Putamen (tissue), 1 donor: ENCODE data around the gene G6PD.

Source experiments
- DNase-seq: peaks from one replicate; pipeline ENCODE4 v3.0.0-alpha.2; 2016; ENCODE audit warnings: low spot score

The G6PD gene

DNA sequence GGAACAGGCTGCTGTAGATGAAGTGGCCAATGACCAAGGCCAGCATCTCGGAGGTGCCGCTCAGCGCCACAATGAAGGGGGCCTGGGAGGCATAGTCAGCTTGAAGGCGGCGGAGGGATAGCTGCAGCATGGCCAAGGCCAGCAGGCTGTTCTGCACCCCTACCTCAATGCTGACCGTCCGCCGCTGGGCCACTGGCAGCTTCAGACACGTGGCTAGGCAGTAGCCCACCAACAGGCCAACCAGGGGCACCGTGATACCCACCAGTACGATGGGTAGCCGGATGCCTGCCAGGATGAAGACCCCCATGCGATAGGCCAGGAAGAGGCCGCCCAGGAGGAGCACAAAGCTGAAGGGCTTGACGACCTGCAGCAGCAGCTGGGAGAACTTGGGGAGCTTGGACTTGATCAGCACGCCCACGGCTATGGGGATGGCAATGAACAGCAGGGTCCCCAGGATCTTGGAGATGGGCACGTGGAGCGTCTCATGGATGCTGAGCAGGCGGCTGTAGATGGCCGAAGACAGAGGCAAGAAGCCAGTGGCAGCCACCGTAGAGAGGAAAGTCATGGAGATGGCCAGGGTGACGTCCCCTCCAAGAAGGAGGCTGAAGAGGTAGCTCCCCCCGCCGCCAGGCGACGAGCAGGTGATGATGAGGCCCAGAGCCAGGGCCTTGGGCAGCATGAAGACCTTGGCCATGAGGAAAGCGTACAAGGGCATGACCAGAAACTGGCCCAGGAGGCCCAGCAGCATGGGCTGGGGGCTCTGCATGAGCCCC, 58.9 kb downstream of the G6PD start:
- no peak for DNase-seq

DNA sequence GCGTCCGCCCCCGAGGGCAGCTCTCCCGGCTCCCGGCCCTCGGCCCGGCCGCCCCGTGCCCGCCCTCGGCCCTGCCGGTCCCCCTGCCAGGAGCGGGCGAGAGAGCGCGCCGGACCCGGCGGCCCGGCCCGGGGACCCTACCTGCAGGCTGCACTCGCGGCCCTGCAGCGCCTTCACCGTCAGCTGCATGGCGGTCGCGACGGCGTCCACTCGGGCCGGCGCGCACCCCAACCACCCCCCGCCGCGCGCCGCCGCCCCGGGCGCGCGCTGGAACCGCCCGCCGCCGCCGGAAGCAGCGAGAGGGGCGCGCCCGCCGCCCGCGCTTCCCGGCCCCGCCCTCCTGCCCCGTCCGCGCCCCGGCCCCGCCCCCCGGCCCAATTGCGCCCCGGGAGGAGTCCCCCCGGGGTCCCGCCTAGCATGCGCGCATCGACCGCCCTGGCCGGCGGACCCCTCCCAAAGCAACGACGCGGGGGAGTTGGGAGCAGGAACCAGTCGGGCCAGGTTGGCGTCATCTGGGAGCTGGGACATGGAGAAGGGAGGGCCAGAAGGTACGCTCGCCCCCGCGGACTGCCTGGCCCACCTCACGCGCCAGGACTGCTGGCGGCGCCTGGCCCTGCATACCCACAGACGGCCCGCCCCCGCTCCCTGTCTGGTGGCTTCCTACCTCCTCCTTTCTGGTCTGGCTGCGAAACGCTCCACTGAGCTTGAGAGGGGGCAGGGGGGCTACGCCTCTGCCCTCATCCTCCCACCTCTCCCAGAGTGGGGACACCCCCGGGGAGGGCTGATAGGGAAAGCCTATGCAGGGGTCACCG, 60.0 kb downstream of the G6PD start, which contains the start of gene UBL4A:
UBL4A (minus strand) TSS at position 220 of the 812 bp plus-strand sequence; CDS start at position 189, 31 bp downstream.
- peak; percentile 44 for DNase-seq

DNA sequence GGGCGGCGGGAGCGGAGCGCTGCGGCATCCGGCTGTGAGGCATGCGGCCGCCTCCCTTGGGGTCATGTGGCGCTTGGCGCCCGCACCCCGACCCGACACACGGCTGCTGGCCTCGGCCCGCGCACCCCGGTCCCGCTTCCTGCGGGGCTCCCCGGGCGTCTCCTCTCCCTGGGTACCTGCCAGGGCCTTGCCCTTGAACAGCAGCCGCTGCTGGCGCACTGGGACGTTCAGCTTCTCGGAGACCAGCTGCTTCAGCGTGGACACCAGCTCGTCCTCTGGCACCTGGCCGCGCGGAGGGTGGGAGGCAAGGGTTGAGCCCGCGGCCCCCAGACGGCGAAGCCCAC, 60.6 kb downstream of the G6PD start:
- DNase-seq, result no peak

DNA sequence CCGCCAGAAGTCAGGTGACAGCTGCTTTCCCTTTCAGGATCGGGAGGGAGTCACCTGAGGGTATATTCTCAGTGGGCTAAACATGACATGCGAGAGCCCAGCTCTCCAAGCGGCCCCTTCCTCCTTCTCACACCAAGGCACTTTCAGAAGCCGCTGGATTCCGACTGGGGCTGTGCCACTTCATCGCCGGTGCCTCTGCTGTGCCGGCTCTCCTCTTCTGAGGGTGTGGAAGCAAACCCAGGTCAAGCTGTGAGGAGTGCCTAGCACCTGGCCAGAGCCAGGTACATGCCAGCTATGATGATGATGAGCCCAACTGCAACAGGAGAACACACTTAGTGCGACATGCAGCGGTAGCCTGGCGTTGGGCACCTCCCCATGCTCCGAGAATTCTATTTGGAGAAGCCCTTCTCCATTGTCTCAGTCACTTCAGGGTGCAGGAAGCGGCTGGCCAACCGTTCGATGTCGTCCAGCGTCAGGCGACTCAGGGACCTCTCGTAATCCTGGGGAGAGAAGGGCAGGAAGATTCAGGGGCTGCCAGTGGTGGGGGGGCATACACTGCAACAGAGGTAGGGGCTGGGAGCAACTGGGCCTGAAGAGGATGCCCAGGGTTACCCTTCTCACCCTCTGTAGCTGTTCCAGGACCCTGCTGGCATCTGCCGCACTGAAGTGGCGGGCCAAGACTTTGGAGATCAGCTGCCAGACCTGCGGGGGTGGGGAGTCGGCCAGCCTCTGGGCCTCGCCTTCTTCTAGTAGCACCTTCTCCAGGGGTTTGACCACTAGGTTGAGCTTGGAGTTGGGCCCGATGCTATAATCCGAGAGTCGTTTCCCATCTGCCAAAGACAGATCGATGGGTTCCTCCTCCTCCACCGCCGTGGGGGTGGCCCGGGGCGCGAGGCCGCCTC, 61.2 kb downstream of the G6PD start:
- DNase-seq, result no peak

DNA sequence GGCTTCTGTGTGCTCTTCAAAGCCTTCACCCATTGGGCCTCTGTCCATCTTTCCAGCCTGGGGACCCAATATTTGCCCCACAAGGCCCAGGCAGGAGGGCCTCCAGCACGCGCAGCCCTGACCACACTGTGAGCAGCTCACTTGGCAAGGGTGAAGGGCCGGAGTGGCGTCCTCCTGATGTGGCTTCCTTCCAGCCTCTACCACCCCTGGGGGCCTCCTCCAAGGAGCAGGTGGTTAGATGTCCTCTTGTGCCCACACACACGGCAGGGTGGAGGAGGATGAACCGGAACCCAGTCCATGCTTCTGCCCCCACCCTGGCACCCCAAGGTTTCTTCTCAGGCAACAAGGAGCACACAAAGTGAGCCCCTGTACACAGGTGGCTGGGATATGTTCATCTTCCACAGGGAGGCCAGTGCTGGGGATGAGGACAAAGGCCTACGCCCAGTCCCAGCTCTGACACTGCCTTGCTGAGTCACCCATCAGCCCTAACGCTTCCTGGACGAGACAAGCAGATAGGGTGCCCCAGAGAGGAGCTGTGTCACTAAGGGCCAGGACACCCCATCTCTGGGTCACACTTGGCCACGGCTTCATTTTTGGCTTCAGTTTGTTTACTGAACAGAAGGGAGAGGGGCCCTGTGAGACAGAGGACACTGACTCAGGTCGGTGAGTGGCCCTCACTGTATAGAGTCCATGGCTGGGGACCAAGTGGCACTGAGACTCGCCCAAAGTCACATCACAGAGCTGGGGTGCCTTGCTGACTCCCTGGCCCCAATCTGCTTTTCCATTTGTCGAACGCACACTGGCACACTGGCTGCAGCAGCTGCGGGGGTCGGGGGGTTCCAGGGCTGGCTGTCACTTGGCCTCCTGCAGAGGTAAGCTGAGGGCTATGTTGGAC, 62.1 kb downstream of the G6PD start:
- no peak for DNase-seq

DNA sequence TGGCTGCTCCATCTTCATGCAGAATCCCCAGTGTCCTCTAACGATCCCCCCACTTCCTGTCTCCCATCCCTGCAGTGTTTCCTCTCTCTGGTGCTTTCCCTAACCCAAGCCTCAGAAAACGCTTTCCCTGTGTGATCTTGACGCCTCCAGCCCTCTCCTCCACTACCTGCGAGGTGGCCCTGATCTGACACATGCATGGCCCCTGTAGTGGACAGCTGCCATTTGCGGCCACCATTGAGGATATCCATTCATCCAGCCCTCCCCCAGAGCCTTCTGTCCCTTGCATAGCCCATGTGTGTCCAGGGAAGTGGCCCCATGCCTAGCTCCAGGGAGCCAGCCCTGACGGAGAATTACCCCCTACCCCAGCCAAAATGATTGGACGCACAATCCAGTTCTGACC, 63.3 kb downstream of the G6PD start:
- no peak for DNase-seq

DNA sequence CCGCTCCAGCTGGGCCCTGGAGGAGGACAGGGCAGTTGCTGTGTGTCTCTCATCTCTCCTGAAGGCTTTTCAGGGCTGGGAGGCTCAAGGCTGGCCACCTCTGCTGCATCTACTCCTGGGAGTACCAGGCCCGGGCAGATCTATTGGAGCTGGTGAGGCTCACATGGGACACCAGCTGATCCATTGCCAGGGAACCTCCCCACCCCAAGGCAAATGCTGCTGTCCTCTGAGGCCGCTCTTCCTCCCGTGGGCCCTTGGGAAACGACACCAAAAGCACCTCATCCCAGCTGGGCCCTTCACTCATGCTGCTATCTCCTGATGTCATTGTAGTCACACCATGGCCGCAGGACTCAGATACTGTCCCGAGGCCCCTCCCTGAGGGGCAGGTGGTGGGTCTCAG, 63.9 kb downstream of the G6PD start:
- DNase-seq, result no peak

DNA sequence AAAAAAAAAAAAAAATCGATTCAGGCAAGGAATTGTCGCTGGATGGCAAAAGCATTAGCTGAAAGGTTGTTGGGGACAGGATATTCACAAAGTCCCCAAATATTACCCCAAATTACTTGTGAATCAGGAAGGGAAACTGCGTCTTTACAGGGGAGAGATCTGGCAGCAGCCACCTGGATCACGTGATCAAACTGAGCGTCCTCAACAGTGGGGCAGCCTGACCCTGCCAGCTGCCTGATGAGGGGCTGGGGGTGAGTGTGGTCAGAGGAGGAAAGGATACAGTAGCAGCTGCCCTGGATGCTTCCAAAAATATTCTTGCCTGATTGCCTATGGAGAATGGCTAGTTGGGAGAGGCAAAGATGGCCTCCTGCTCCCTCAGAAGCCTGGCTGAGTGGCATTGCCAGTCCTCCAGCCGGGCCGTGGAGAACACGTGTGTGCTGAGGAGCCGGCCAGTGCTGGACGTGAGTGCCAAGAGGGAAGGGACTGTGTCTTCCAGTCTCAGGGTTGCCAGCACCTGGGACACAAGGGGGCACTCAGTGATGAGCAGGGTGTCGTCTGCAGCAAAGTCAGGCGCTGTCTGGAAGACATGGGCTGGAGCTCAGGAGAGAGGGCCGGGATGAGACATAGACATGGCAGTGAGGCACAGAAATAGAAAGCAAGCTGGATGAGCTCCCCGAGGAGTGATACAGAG, 64.6 kb downstream of the G6PD start:
- no peak for DNase-seq
